ENCODE measurements around the gene RAP1GAP2.

The RAP1GAP2 gene

GRCh38 chr17:2909175-2909845, 113.1 kb downstream of the RAP1GAP2 start:
- no peaks in the 10 kb centered on the region for H3K27me3 ChIP-seq (ENCODE audit: insufficient read depth, low read length)
- H2AK5ac ChIP-seq (ENCODE audit: low read length): no peak overlapping the region
- H3K23ac ChIP-seq (ENCODE audit: low read length): no peak overlapping the region
- H3K4me2 ChIP-seq (ENCODE audit: low read length): no peak overlapping the region
- H4K8ac ChIP-seq (ENCODE audit: low read depth, low read length): no peak overlapping the region
- H3K79me2 ChIP-seq (ENCODE audit: control insufficient read depth, insufficient read depth, low read length, poor library complexity): no peaks in the 10 kb centered on the region
- no peak overlapping the region for H3K9ac ChIP-seq (ENCODE audit: low read length)
- no peak overlapping the region for H4K91ac ChIP-seq (ENCODE audit: low read depth, low read length)
- no peak overlapping the region for H2BK12ac ChIP-seq (ENCODE audit: low read length)
- no peak overlapping the region for H3K14ac ChIP-seq (ENCODE audit: low read length)
- H3K27ac ChIP-seq (ENCODE audit: low read depth, low read length): no peak overlapping the region
- WGBS (ENCODE audit: extremely low coverage, insufficient coverage, insufficient read length): no CpG with 5 or more reads among the region's 13 CpGs
- peaks cover 8 to 9% of the 10 kb centered on the region in 2 experiments for H3K36me3 ChIP-seq (ENCODE audit: control insufficient read depth in 1 of 2, insufficient read depth in 2 of 2, low read length in 2 of 2)
- H3K4me3 ChIP-seq (ENCODE audit: low read depth, low read length): no peak overlapping the region
- H4K12ac ChIP-seq (ENCODE audit: low read depth, low read length): no peak overlapping the region
- H3K18ac ChIP-seq (ENCODE audit: low read length): no peak overlapping the region
- no peak for DNase-seq
- H3K9me3 ChIP-seq (ENCODE audit: insufficient read depth, low read depth, low read length): peaks cover 2% of the 10 kb centered on the region
- H2AFZ ChIP-seq (ENCODE audit: insufficient read depth, low read length, poor library complexity): no peak overlapping the region
- peaks cover 0 to 2% of the 10 kb centered on the region in 2 experiments for H3K4me1 ChIP-seq (ENCODE audit: control insufficient read depth in 1 of 2, insufficient read depth in 2 of 2, low read length in 2 of 2)
- H3K79me1 ChIP-seq (ENCODE audit: low read length): no peaks in the 10 kb centered on the region
- H3K4ac ChIP-seq (ENCODE audit: low read depth, low read length): no peak overlapping the region
- H2BK5ac ChIP-seq (ENCODE audit: low read depth, low read length, poor library complexity): no peak overlapping the region
- H2BK120ac ChIP-seq (ENCODE audit: insufficient read depth, low read length, poor library complexity): no peak overlapping the region

- Histone ChIP-seq H2AFZ (ENCODE audit: insufficient read depth, low read length, poor library complexity) (no peak overlapping the region), H4K12ac (ENCODE audit: low read depth, low read length) (no peak overlapping the region), H4K8ac (ENCODE audit: low read depth, low read length) (no peak overlapping the region), H3K9me3 (ENCODE audit: insufficient read depth, low read depth, low read length) (peaks cover 2% of the 10 kb centered on the region), H3K4me2 (ENCODE audit: low read length) (no peak overlapping the region), H3K14ac (ENCODE audit: low read length) (no peak overlapping the region), H3K79me2 (ENCODE audit: control insufficient read depth, insufficient read depth, low read length, poor library complexity) (no peaks in the 10 kb centered on the region), H3K79me1 (ENCODE audit: low read length) (no peaks in the 10 kb centered on the region), H3K4me1 (ENCODE audit: control insufficient read depth in 1 of 2, insufficient read depth in 2 of 2, low read length in 2 of 2) (peaks cover 0 to 2% of the 10 kb centered on the region in 2 experiments), H3K9ac (ENCODE audit: low read length) (no peak overlapping the region), H2AK5ac (ENCODE audit: low read length) (no peak overlapping the region), H2BK120ac (ENCODE audit: insufficient read depth, low read length, poor library complexity) (no peak overlapping the region), H3K18ac (ENCODE audit: low read length) (no peak overlapping the region), H3K23ac (ENCODE audit: low read length) (no peak overlapping the region), H3K36me3 (ENCODE audit: control insufficient read depth in 1 of 2, insufficient read depth in 2 of 2, low read length in 2 of 2) (peaks cover 8 to 9% of the 10 kb centered on the region in 2 experiments), H3K4ac (ENCODE audit: low read depth, low read length) (no peak overlapping the region), H3K27ac (ENCODE audit: low read depth, low read length) (no peak overlapping the region), H3K27me3 (ENCODE audit: insufficient read depth, low read length) (no peaks in the 10 kb centered on the region), H2BK5ac (ENCODE audit: low read depth, low read length, poor library complexity) (no peak overlapping the region), H4K91ac (ENCODE audit: low read depth, low read length) (no peak overlapping the region), H3K4me3 (ENCODE audit: low read depth, low read length) (no peak overlapping the region), H2BK12ac (ENCODE audit: low read length) (no peak overlapping the region)
- DNase-seq: no peak
- no CpG with 5 or more reads among the region's 4 CpGs for WGBS (ENCODE audit: extremely low coverage, insufficient coverage, insufficient read length)
Measured at GRCh38 chr17:2909846-2910234, 113.6 kb downstream of the RAP1GAP2 start.

GRCh38 chr17:2911035-2911754, 115.0 kb downstream of the RAP1GAP2 start:
- H3K4me2 ChIP-seq (ENCODE audit: low read length): no peak overlapping the region
- no peak overlapping the region for H2AFZ ChIP-seq (ENCODE audit: insufficient read depth, low read length, poor library complexity)
- no peak overlapping the region for H4K91ac ChIP-seq (ENCODE audit: low read depth, low read length)
- H2BK5ac ChIP-seq (ENCODE audit: low read depth, low read length, poor library complexity): no peak overlapping the region
- no peak overlapping the region for H3K23ac ChIP-seq (ENCODE audit: low read length)
- DNase-seq: no peak
- no peaks in the 10 kb centered on the region for H3K79me1 ChIP-seq (ENCODE audit: low read length)
- no peak overlapping the region for H3K4me3 ChIP-seq (ENCODE audit: low read depth, low read length)
- H3K4me1 ChIP-seq (ENCODE audit: control insufficient read depth in 1 of 2, insufficient read depth in 2 of 2, low read length in 2 of 2): peaks cover 0 to 2% of the 10 kb centered on the region in 2 experiments
- H4K8ac ChIP-seq (ENCODE audit: low read depth, low read length): no peak overlapping the region
- H2BK120ac ChIP-seq (ENCODE audit: insufficient read depth, low read length, poor library complexity): no peak overlapping the region
- H3K9ac ChIP-seq (ENCODE audit: low read length): no peak overlapping the region
- no peak overlapping the region for H3K18ac ChIP-seq (ENCODE audit: low read length)
- peak overlapping the region; percentile 12 for H4K12ac ChIP-seq (ENCODE audit: low read depth, low read length)
- H3K79me2 ChIP-seq (ENCODE audit: control insufficient read depth, insufficient read depth, low read length, poor library complexity): no peaks in the 10 kb centered on the region
- H3K27me3 ChIP-seq (ENCODE audit: insufficient read depth, low read length): no peaks in the 10 kb centered on the region
- no peak overlapping the region for H2AK5ac ChIP-seq (ENCODE audit: low read length)
- H2BK12ac ChIP-seq (ENCODE audit: low read length): no peak overlapping the region
- H3K14ac ChIP-seq (ENCODE audit: low read length): no peak overlapping the region
- H3K36me3 ChIP-seq (ENCODE audit: control insufficient read depth in 1 of 2, insufficient read depth in 2 of 2, low read length in 2 of 2): peaks cover 2 to 8% of the 10 kb centered on the region in 2 experiments
- peaks cover 2% of the 10 kb centered on the region for H3K9me3 ChIP-seq (ENCODE audit: insufficient read depth, low read depth, low read length)
- WGBS (ENCODE audit: extremely low coverage, insufficient coverage, insufficient read length): no CpG with 5 or more reads among the region's 19 CpGs
- no peak overlapping the region for H3K27ac ChIP-seq (ENCODE audit: low read depth, low read length)
- no peak overlapping the region for H3K4ac ChIP-seq (ENCODE audit: low read depth, low read length)

- Histone ChIP-seq H3K23ac (ENCODE audit: low read length) (no peak overlapping the region), H3K79me1 (ENCODE audit: low read length) (no peaks in the 10 kb centered on the region), H4K8ac (ENCODE audit: low read depth, low read length) (no peak overlapping the region), H3K14ac (ENCODE audit: low read length) (no peak overlapping the region), H2AFZ (ENCODE audit: insufficient read depth, low read length, poor library complexity) (no peak overlapping the region), H3K4me1 (ENCODE audit: control insufficient read depth in 1 of 2, insufficient read depth in 2 of 2, low read length in 2 of 2) (peaks cover 0 to 2% of the 10 kb centered on the region in 2 experiments), H3K9ac (ENCODE audit: low read length) (no peak overlapping the region), H2BK120ac (ENCODE audit: insufficient read depth, low read length, poor library complexity) (no peak overlapping the region), H3K18ac (ENCODE audit: low read length) (no peak overlapping the region), H4K12ac (ENCODE audit: low read depth, low read length) (no peak overlapping the region), H3K79me2 (ENCODE audit: control insufficient read depth, insufficient read depth, low read length, poor library complexity) (no peaks in the 10 kb centered on the region), H3K4me2 (ENCODE audit: low read length) (no peak overlapping the region), H3K4ac (ENCODE audit: low read depth, low read length) (no peak overlapping the region), H2BK12ac (ENCODE audit: low read length) (no peak overlapping the region), H3K4me3 (ENCODE audit: low read depth, low read length) (no peak overlapping the region), H3K36me3 (ENCODE audit: control insufficient read depth in 1 of 2, insufficient read depth in 2 of 2, low read length in 2 of 2) (peaks cover 0 to 10% of the 10 kb centered on the region in 2 experiments), H3K9me3 (ENCODE audit: insufficient read depth, low read depth, low read length) (no peaks in the 10 kb centered on the region), H4K91ac (ENCODE audit: low read depth, low read length) (no peak overlapping the region), H2BK5ac (ENCODE audit: low read depth, low read length, poor library complexity) (no peak overlapping the region), H3K27ac (ENCODE audit: low read depth, low read length) (no peak overlapping the region), H2AK5ac (ENCODE audit: low read length) (no peak overlapping the region), H3K27me3 (ENCODE audit: insufficient read depth, low read length) (no peaks in the 10 kb centered on the region)
- no peak for DNase-seq
- no CpG with 5 or more reads among the region's 10 CpGs for WGBS (ENCODE audit: extremely low coverage, insufficient coverage, insufficient read length)
Measured at GRCh38 chr17:2911755-2912111, 115.5 kb downstream of the RAP1GAP2 start.
